MM.1S (cell line): Measurements from ENCODE around the gene CFAP45.

ENCODE experiments used
- DNase-seq: peaks from one replicate; pipeline ENCODE4 v3.0.0-alpha.2; 2015
- H2AFZ ChIP-seq: fragments of 300-600 bp; sonication (generic); 2 replicates; pipeline ENCODE4 v1.6.0; 2016; ENCODE audit warnings: antibody characterized with exemption, low read length
- H3F3A ChIP-seq: fragments of 300-600 bp; sonication (generic); 2 replicates; pipeline ENCODE4 v1.6.1; 2016; ENCODE audit warnings: mild to moderate bottlenecking, antibody characterized with exemption, low read length, moderate library complexity, mixed read lengths; ENCODE audit not compliant: insufficient read depth
- H3K27ac ChIP-seq: fragments of 300-600 bp; sonication (generic); 2 replicates; pipeline ENCODE4 v1.5.1; 2016; ENCODE audit warnings: mild to moderate bottlenecking, low read length
- H3K27me3 ChIP-seq: fragments of 300-600 bp; sonication (generic); replicated peaks from 2 replicates; pipeline ENCODE4 v1.6.0; 2016; ENCODE audit warnings: low read length; ENCODE audit not compliant: insufficient read depth
- H3K36me3 ChIP-seq: fragments of 300-600 bp; sonication (generic); replicated peaks from 2 replicates; pipeline ENCODE4 v1.6.1; 2016; ENCODE audit warnings: mild to moderate bottlenecking, low read length, mixed read lengths; ENCODE audit not compliant: insufficient read depth
- H3K4me1 ChIP-seq: fragments of 300-600 bp; sonication (generic); 2 replicates; pipeline ENCODE4 v1.6.1; 2016; ENCODE audit warnings: low read length, mixed read lengths
- H3K4me2 ChIP-seq: fragments of 300-600 bp; sonication (generic); 2 replicates; pipeline ENCODE4 v1.6.0; 2016; ENCODE audit warnings: low read depth, low read length
- H3K4me3 ChIP-seq: fragments of 300-600 bp; sonication (generic); 2 replicates; pipeline ENCODE4 v1.5.1; 2016; ENCODE audit warnings: low read length, mixed read lengths
- H3K79me2 ChIP-seq: fragments of 300-600 bp; sonication (generic); 2 replicates; pipeline ENCODE4 v1.6.1; 2016; ENCODE audit warnings: mixed run types, low read length, mixed read lengths
- H3K9ac ChIP-seq: fragments of 300-600 bp; sonication (generic); 2 replicates; pipeline ENCODE4 v1.6.1; 2016; ENCODE audit warnings: low read length, mixed read lengths
- H3K9me2 ChIP-seq: fragments of 300-600 bp; sonication (generic); replicated peaks from 2 replicates; pipeline ENCODE4 v1.6.1; 2016; ENCODE audit warnings: mild to moderate bottlenecking, low read length, mixed read lengths; ENCODE audit not compliant: insufficient read depth
- H3K9me3 ChIP-seq: fragments of 300-600 bp; sonication (generic); replicated peaks from 2 replicates; pipeline ENCODE4 v1.6.1; 2016; ENCODE audit warnings: mild to moderate bottlenecking, low read length, mixed read lengths; ENCODE audit not compliant: insufficient read depth
- H4K20me1 ChIP-seq: fragments of 300-600 bp; sonication (generic); 2 replicates; pipeline ENCODE4 v1.6.1; 2016; ENCODE audit warnings: mild to moderate bottlenecking, low read length, moderate library complexity, mixed read lengths; ENCODE audit not compliant: insufficient read depth
- EZH2 ChIP-seq: fragments of 300-600 bp; sonication (generic); optimal IDR thresholded peaks from 2 replicates; pipeline ENCODE3; 2017; ENCODE audit warnings: low read depth, mild to moderate bottlenecking, antibody characterized with exemption, low read length, mixed read lengths
- EZH2phosphoT487 ChIP-seq: fragments of 300-600 bp; sonication (generic); IDR thresholded peaks from 2 replicates; pipeline ENCODE4 v1.6.1; 2018; ENCODE audit warnings: antibody characterized with exemption, low read length
- TF ChIP-seq, protein P1 (sequence below): fragments of 300-600 bp; sonication (generic); IDR thresholded peaks from 2 replicates; pipeline ENCODE4 v1.5.1; 2016; ENCODE audit warnings: antibody characterized with exemption, low read length, mixed read lengths

Gene CFAP45

GRCh38 chr1:159898527-159898926, 1.4 kb downstream of the CFAP45 start:
- H3K27ac ChIP-seq: no peak overlapping the region
- no peak overlapping the region for H3K9ac ChIP-seq
- H3F3A ChIP-seq: no peaks in the 10 kb centered on the region
- TF ChIP-seq EZH2phosphoT487 (no peak), EZH2 (no peak)
- TF ChIP-seq, protein P1, sequence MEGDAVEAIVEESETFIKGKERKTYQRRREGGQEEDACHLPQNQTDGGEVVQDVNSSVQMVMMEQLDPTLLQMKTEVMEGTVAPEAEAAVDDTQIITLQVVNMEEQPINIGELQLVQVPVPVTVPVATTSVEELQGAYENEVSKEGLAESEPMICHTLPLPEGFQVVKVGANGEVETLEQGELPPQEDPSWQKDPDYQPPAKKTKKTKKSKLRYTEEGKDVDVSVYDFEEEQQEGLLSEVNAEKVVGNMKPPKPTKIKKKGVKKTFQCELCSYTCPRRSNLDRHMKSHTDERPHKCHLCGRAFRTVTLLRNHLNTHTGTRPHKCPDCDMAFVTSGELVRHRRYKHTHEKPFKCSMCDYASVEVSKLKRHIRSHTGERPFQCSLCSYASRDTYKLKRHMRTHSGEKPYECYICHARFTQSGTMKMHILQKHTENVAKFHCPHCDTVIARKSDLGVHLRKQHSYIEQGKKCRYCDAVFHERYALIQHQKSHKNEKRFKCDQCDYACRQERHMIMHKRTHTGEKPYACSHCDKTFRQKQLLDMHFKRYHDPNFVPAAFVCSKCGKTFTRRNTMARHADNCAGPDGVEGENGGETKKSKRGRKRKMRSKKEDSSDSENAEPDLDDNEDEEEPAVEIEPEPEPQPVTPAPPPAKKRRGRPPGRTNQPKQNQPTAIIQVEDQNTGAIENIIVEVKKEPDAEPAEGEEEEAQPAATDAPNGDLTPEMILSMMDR: no peak
- no peaks in the 10 kb centered on the region for H3K9me3 ChIP-seq
- no peak overlapping the region for H3K4me3 ChIP-seq
- no peaks in the 10 kb centered on the region for H3K9me2 ChIP-seq
- no peak for DNase-seq
- H4K20me1 ChIP-seq: no peaks in the 10 kb centered on the region
- no peaks in the 10 kb centered on the region for H3K27me3 ChIP-seq
- H3K4me1 ChIP-seq: no peaks in the 10 kb centered on the region
- H3K79me2 ChIP-seq: no peaks in the 10 kb centered on the region
- H3K4me2 ChIP-seq: no peak overlapping the region
- no peak overlapping the region for H2AFZ ChIP-seq
- no peaks in the 10 kb centered on the region for H3K36me3 ChIP-seq

GRCh38 chr1:159897962-159898361, 2.0 kb downstream of the CFAP45 start:
- TF ChIP-seq EZH2phosphoT487 (no peak), EZH2 (no peak)
- TF ChIP-seq, protein P1: no peak
- DNase-seq: no peak
- Histone ChIP-seq H3K27me3 (no peaks in the 10 kb centered on the region), H4K20me1 (no peaks in the 10 kb centered on the region), H3K4me2 (no peak overlapping the region), H3F3A (no peaks in the 10 kb centered on the region), H3K36me3 (no peaks in the 10 kb centered on the region), H3K9me2 (no peaks in the 10 kb centered on the region), H3K9me3 (no peaks in the 10 kb centered on the region), H3K4me3 (no peak overlapping the region), H3K27ac (no peak overlapping the region), H3K79me2 (no peaks in the 10 kb centered on the region), H2AFZ (no peak overlapping the region), H3K9ac (no peak overlapping the region), H3K4me1 (no peaks in the 10 kb centered on the region)

DNA sequence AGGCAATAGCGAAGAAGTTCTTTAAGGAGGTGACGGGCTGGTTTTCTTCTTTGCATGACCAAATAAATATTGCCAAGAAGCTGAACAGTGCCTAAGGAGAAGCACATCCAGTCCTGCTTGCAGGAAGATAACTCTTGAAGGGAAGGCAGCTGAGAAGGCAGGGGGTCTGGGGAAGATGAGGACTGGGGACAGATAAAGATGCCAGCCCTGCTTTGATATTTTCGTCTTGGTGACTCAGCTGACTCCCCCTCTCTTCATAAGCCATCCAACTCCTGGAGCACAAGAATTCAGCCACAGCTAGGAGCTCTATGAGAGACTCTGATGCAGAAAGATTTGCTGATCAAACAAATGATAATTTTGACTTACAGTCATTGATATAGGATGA, 3.4 kb downstream of the CFAP45 start:
- TF ChIP-seq EZH2phosphoT487: no peak
- no peak for TF ChIP-seq EZH2
- TF ChIP-seq, protein P1: no peak
- Histone ChIP-seq H3K4me2 (no peak overlapping the region), H3K79me2 (no peaks in the 10 kb centered on the region), H3K27me3 (no peaks in the 10 kb centered on the region), H3K36me3 (no peaks in the 10 kb centered on the region), H2AFZ (no peak overlapping the region), H3K9ac (no peak overlapping the region), H3K9me3 (no peaks in the 10 kb centered on the region), H3K4me3 (no peak overlapping the region), H3K4me1 (no peaks in the 10 kb centered on the region), H3K9me2 (no peaks in the 10 kb centered on the region), H3F3A (no peaks in the 10 kb centered on the region), H4K20me1 (no peaks in the 10 kb centered on the region), H3K27ac (no peak overlapping the region)
- DNase-seq: no peak
